CD4-positive, alpha-beta T cell treated with Interleukin-10 for 1 hour (primary cell): ENCODE data around the gene POLD4.
"Not testable (repeated sequence)": the region's sequence is repeated elsewhere in the genome, so short reads cannot be mapped to it uniquely, and the experiment has no call there.

ENCODE experiments used
- DNase-seq: peaks from one replicate; pipeline ENCODE4 v3.0.0-alpha.2; 2020

Gene POLD4

GRCh38 chr11:67351275-67352005 lies 1.9 kb downstream of the POLD4 start:
- peak; percentile 77 for DNase-seq

GRCh38 chr11:67349928-67350465 lies 3.3 kb downstream of the POLD4 start:
- no peak for DNase-seq

- no peak for DNase-seq
These were observed 3.9 kb downstream of the POLD4 start for GRCh38 chr11:67349457-67349856.

GRCh38 chr11:67349036-67349435 lies 4.3 kb downstream of the POLD4 start:
- no peak for DNase-seq

- no peak for DNase-seq
These were observed 5.2 kb downstream of the POLD4 start for GRCh38 chr11:67347964-67348749.

GRCh38 chr11:67345920-67346819 lies 7.2 kb downstream of the POLD4 start:
- DNase-seq: peak; percentile 37

GRCh38 chr11:67345247-67345919 lies 8.0 kb downstream of the POLD4 start:
- DNase-seq: no peak

- no peak for DNase-seq
These were observed 9.1 kb downstream of the POLD4 start for GRCh38 chr11:67344264-67344663.

- no peak for DNase-seq
These were observed 16.1 kb downstream of the POLD4 start for GRCh38 chr11:67337257-67337656.

- no peak for DNase-seq
These were observed 21.2 kb downstream of the POLD4 start for GRCh38 chr11:67332081-67332691.

GRCh38 chr11:67323526-67323925 lies 29.8 kb downstream of the POLD4 start:
- DNase-seq: no peak

GRCh38 chr11:67322049-67322448 lies 31.3 kb downstream of the POLD4 start:
- DNase-seq: no peak

- no peak for DNase-seq
These were observed 32.0 kb downstream of the POLD4 start for GRCh38 chr11:67321313-67321871.

GRCh38 chr11:67320691-67321090 lies 32.7 kb downstream of the POLD4 start:
- no peak for DNase-seq

GRCh38 chr11:67320011-67320410 lies 33.3 kb downstream of the POLD4 start:
- no peak for DNase-seq

- not testable (repeated sequence) for DNase-seq
These were observed 34.5 kb downstream of the POLD4 start for GRCh38 chr11:67318876-67319275.

GRCh38 chr11:67317888-67318555 lies 35.3 kb downstream of the POLD4 start:
- no peak for DNase-seq

- DNase-seq: peak; percentile 98
These were observed 36.0 kb downstream of the POLD4 start for GRCh38 chr11:67317205-67317887.

GRCh38 chr11:67316882-67317204 lies 36.5 kb downstream of the POLD4 start:
- no peak for DNase-seq

- no peak for DNase-seq
These were observed 37.9 kb downstream of the POLD4 start for GRCh38 chr11:67315325-67315909.
